ENCODE measurements around the gene HIBCH.
A peak's percentile ranks its signal among the peaks of the same experiment; 100 is the strongest.

The HIBCH gene

DNA sequence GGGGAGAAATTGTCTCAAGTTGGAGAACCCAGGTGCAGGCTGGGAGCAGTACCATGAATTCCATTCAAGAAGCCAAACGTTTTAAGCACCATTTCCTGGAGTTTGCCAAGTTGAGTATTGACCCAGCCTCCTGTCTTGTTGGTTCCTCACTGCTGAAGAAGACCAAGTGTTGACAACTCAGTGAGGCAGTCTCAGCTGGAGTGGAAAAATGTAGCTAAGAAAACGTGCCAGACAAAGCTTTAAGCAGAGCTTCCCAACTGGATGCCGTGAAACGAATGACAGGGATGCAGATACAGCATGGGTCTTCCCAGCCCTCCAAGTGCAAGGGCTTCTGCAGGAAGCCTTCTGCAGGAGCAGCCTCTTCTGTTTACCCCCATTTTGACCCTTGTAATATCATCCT lies 23.0 kb upstream of the HIBCH start:
- peaks cover 3% of the 10 kb centered on the region for H3K79me1 ChIP-seq (replicated peaks; ENCODE audit: low read length, poor library complexity, severe bottlenecking)
- H3K4me2 ChIP-seq (ENCODE audit: low read length, poor library complexity, severe bottlenecking): no peak overlapping the region
- H3K27me3 ChIP-seq (ENCODE audit: control insufficient read depth in 1 of 2, insufficient read depth in 1 of 2, low read length in 2 of 2): no peaks in the 10 kb centered on the region
- H2AK5ac ChIP-seq (ENCODE audit: low read length, severe bottlenecking): no peak overlapping the region
- H2AFZ ChIP-seq (ENCODE audit: low read depth, low read length): no peak overlapping the region
- H2BK12ac ChIP-seq (ENCODE audit: low read length in 2 of 2): peak overlapping the region; percentile 7 to 60
- H3K14ac ChIP-seq (ENCODE audit: low read length in 2 of 2): no peak overlapping the region
- H3K27ac ChIP-seq (ENCODE audit: low read length, poor library complexity, severe bottlenecking): no peak overlapping the region
- peaks cover 1% of the 10 kb centered on the region for H3K4me1 ChIP-seq (ENCODE audit: control insufficient read depth, insufficient read depth, low read depth, low read length)
- WGBS: 68% methylated on average over 4 of the region's 4 CpGs
- peak overlapping the region in 1 of 2 experiments; percentile 38 for H3K18ac ChIP-seq (ENCODE audit: low read depth in 1 of 2, low read length in 2 of 2)
- H2BK15ac ChIP-seq (ENCODE audit: low read depth, poor library complexity, severe bottlenecking): no peak overlapping the region
- no peak overlapping the region for H2BK5ac ChIP-seq (ENCODE audit: low read depth, low read length, poor library complexity, severe bottlenecking)
- H3K36me3 ChIP-seq (ENCODE audit: control insufficient read depth in 1 of 2, insufficient read depth in 2 of 2, low read depth in 1 of 2, low read length in 2 of 2): no peaks in the 10 kb centered on the region
- no peak for DNase-seq
- H3K9me3 ChIP-seq (ENCODE audit: control insufficient read depth, low read length): no peaks in the 10 kb centered on the region
- H3K9ac ChIP-seq (ENCODE audit: low read length): no peak overlapping the region
- no peak overlapping the region for H3K4me3 ChIP-seq (ENCODE audit: insufficient read depth in 1 of 2, low read depth in 1 of 2, low read length in 2 of 2)
- H2BK120ac ChIP-seq (ENCODE audit: low read depth, low read length): no peak overlapping the region
- peak overlapping the region; percentile 48 for H4K8ac ChIP-seq (ENCODE audit: low read length)
- H3K23ac ChIP-seq (ENCODE audit: low read length in 2 of 2): no peak overlapping the region
- no peak overlapping the region for H4K91ac ChIP-seq (ENCODE audit: low read length)
- no peak overlapping the region for H3K4ac ChIP-seq (ENCODE audit: low read depth in 1 of 2, low read length in 2 of 2)

DNA sequence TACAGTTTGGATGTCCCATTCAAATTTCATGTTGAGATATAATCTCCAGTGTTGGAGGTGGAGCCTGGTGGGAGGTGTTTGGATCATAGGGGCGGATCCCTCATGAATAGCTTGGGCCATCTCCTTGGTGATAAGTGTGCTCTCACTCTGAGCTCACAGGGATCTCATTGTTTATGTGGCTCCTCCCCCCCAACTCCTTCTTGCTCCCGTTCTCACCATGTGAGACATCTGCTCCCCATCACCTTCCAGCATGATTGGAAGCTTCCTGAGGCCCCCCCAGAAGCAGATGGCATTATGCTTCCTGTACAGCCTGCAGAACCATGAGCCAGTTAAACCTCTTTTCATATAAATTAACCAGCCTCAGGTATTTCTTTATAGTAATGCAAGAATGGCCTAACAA lies 20.7 kb upstream of the HIBCH start:
- H3K23ac ChIP-seq (ENCODE audit: low read length in 2 of 2): no peak overlapping the region
- no peak overlapping the region for H3K18ac ChIP-seq (ENCODE audit: low read depth in 1 of 2, low read length in 2 of 2)
- no peak overlapping the region for H2AFZ ChIP-seq (ENCODE audit: low read depth, low read length)
- H3K79me1 ChIP-seq (replicated peaks; ENCODE audit: low read length, poor library complexity, severe bottlenecking): no peaks in the 10 kb centered on the region
- H3K9me3 ChIP-seq (ENCODE audit: control insufficient read depth, low read length): no peaks in the 10 kb centered on the region
- no peak overlapping the region for H2AK5ac ChIP-seq (ENCODE audit: low read length, severe bottlenecking)
- H2BK15ac ChIP-seq (ENCODE audit: low read depth, poor library complexity, severe bottlenecking): no peak overlapping the region
- H3K27me3 ChIP-seq (ENCODE audit: control insufficient read depth in 1 of 2, insufficient read depth in 1 of 2, low read length in 2 of 2): no peaks in the 10 kb centered on the region
- H2BK12ac ChIP-seq (ENCODE audit: low read length in 2 of 2): peak overlapping the region in 1 of 2 experiments; percentile 33
- WGBS: 43% methylated on average over 2 of the region's 2 CpGs
- H4K91ac ChIP-seq (ENCODE audit: low read length): no peak overlapping the region
- no peak overlapping the region for H3K9ac ChIP-seq (ENCODE audit: low read length)
- no peaks in the 10 kb centered on the region for H3K36me3 ChIP-seq (ENCODE audit: control insufficient read depth in 1 of 2, insufficient read depth in 2 of 2, low read depth in 1 of 2, low read length in 2 of 2)
- peaks cover 1% of the 10 kb centered on the region for H3K4me1 ChIP-seq (ENCODE audit: control insufficient read depth, insufficient read depth, low read depth, low read length)
- H3K27ac ChIP-seq (ENCODE audit: low read length, poor library complexity, severe bottlenecking): no peak overlapping the region
- no peak overlapping the region for H2BK5ac ChIP-seq (ENCODE audit: low read depth, low read length, poor library complexity, severe bottlenecking)
- no peak overlapping the region for H3K4me2 ChIP-seq (ENCODE audit: low read length, poor library complexity, severe bottlenecking)
- no peak overlapping the region for H3K4ac ChIP-seq (ENCODE audit: low read depth in 1 of 2, low read length in 2 of 2)
- no peak overlapping the region for H4K8ac ChIP-seq (ENCODE audit: low read length)
- no peak overlapping the region for H3K14ac ChIP-seq (ENCODE audit: low read length in 2 of 2)
- no peak overlapping the region for H3K4me3 ChIP-seq (ENCODE audit: insufficient read depth in 1 of 2, low read depth in 1 of 2, low read length in 2 of 2)
- no peak overlapping the region for H2BK120ac ChIP-seq (ENCODE audit: low read depth, low read length)
- DNase-seq: peak; percentile 42

DNA sequence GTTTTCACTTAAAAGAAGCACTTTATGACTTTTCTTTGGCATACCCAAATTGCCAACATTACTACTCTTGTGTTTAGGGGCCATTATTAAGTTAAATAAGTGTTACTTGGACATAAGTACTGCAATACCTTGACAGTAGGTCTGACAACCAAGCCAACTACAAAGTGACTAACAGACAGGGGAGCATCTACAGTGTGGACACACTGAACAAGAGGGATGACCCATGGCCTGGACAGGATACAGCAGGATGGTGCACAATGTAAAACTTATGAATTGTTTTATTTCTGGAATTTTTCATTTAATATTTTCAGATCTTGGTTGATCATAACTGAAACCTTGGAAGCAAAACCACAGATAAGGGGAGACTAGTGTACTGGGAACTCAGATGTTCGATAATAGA lies 19.8 kb upstream of the HIBCH start:
- Histone ChIP-seq H2BK15ac (ENCODE audit: low read depth, poor library complexity, severe bottlenecking) (no peak overlapping the region), H2AK5ac (ENCODE audit: low read length, severe bottlenecking) (no peak overlapping the region)

DNA sequence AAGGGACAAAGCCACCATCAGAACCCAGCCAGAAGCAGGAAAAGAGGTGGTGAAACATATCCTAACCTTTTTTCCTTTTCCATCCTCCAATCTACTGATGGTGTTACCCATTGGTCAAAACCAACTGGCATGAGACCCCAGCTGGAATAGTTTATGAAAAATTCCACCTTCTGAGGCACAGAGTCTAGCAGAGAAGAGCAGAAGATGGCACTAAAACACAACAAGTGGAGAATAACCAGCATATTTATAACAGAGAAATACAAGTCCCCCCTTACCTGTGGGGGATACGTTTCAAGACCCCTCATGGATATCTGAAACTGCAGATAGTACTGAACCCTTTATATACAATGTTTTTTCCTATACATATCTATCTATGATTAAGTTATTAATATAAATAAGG lies 18.8 kb upstream of the HIBCH start:
- no peak overlapping the region for H3K23ac ChIP-seq (ENCODE audit: low read length in 2 of 2)
- no peak for DNase-seq
- H2BK5ac ChIP-seq (ENCODE audit: low read depth, low read length, poor library complexity, severe bottlenecking): no peak overlapping the region
- no peaks in the 10 kb centered on the region for H3K4me1 ChIP-seq (ENCODE audit: control insufficient read depth, insufficient read depth, low read depth, low read length)
- no peak overlapping the region for H3K4me3 ChIP-seq (ENCODE audit: insufficient read depth in 1 of 2, low read depth in 1 of 2, low read length in 2 of 2)
- H3K4ac ChIP-seq (ENCODE audit: low read depth in 1 of 2, low read length in 2 of 2): no peak overlapping the region
- H3K18ac ChIP-seq (ENCODE audit: low read depth in 1 of 2, low read length in 2 of 2): no peak overlapping the region
- no peak overlapping the region for H2AK5ac ChIP-seq (ENCODE audit: low read length, severe bottlenecking)
- no peak overlapping the region for H4K8ac ChIP-seq (ENCODE audit: low read length)
- H3K14ac ChIP-seq (ENCODE audit: low read length in 2 of 2): no peak overlapping the region
- H4K91ac ChIP-seq (ENCODE audit: low read length): no peak overlapping the region
- H3K27ac ChIP-seq (ENCODE audit: low read length, poor library complexity, severe bottlenecking): no peak overlapping the region
- H3K27me3 ChIP-seq (ENCODE audit: control insufficient read depth in 1 of 2, insufficient read depth in 1 of 2, low read length in 2 of 2): no peaks in the 10 kb centered on the region
- peak overlapping the region; percentile 13 for H2BK120ac ChIP-seq (ENCODE audit: low read depth, low read length)
- H3K36me3 ChIP-seq (ENCODE audit: control insufficient read depth in 1 of 2, insufficient read depth in 2 of 2, low read depth in 1 of 2, low read length in 2 of 2): no peaks in the 10 kb centered on the region
- H3K79me1 ChIP-seq (replicated peaks; ENCODE audit: low read length, poor library complexity, severe bottlenecking): no peaks in the 10 kb centered on the region
- no peak overlapping the region for H3K9ac ChIP-seq (ENCODE audit: low read length)
- H2BK12ac ChIP-seq (ENCODE audit: low read length in 2 of 2): no peak overlapping the region
- WGBS: no CpG with 5 or more reads among the region's 1 CpG
- no peaks in the 10 kb centered on the region for H3K9me3 ChIP-seq (ENCODE audit: control insufficient read depth, low read length)
- H2BK15ac ChIP-seq (ENCODE audit: low read depth, poor library complexity, severe bottlenecking): no peak overlapping the region
- no peak overlapping the region for H2AFZ ChIP-seq (ENCODE audit: low read depth, low read length)
- no peak overlapping the region for H3K4me2 ChIP-seq (ENCODE audit: low read length, poor library complexity, severe bottlenecking)

More for the DNA sequence above, 19.8 kb upstream of the HIBCH start:
- Histone ChIP-seq H3K18ac (ENCODE audit: low read depth in 1 of 2, low read length in 2 of 2) (no peak overlapping the region), H3K4me3 (ENCODE audit: insufficient read depth in 1 of 2, low read depth in 1 of 2, low read length in 2 of 2) (no peak overlapping the region), H3K4me1 (ENCODE audit: control insufficient read depth, insufficient read depth, low read depth, low read length) (peaks cover 1% of the 10 kb centered on the region), H2BK5ac (ENCODE audit: low read depth, low read length, poor library complexity, severe bottlenecking) (no peak overlapping the region), H3K79me1 (replicated peaks; ENCODE audit: low read length, poor library complexity, severe bottlenecking) (no peaks in the 10 kb centered on the region), H4K8ac (ENCODE audit: low read length) (no peak overlapping the region), H3K14ac (ENCODE audit: low read length in 2 of 2) (no peak overlapping the region), H3K27me3 (ENCODE audit: control insufficient read depth in 1 of 2, insufficient read depth in 1 of 2, low read length in 2 of 2) (no peaks in the 10 kb centered on the region), H2BK120ac (ENCODE audit: low read depth, low read length) (no peak overlapping the region), H3K23ac (ENCODE audit: low read length in 2 of 2) (no peak overlapping the region), H3K9ac (ENCODE audit: low read length) (no peak overlapping the region), H3K36me3 (ENCODE audit: control insufficient read depth in 1 of 2, insufficient read depth in 2 of 2, low read depth in 1 of 2, low read length in 2 of 2) (no peaks in the 10 kb centered on the region), H3K4me2 (ENCODE audit: low read length, poor library complexity, severe bottlenecking) (no peak overlapping the region), H3K4ac (ENCODE audit: low read depth in 1 of 2, low read length in 2 of 2) (no peak overlapping the region), H2AFZ (ENCODE audit: low read depth, low read length) (no peak overlapping the region), H3K27ac (ENCODE audit: low read length, poor library complexity, severe bottlenecking) (no peak overlapping the region), H3K9me3 (ENCODE audit: control insufficient read depth, low read length) (no peaks in the 10 kb centered on the region), H2BK12ac (ENCODE audit: low read length in 2 of 2) (no peak overlapping the region), H4K91ac (ENCODE audit: low read length) (no peak overlapping the region)
- DNase-seq: no peak
- no CpG with 5 or more reads among the region's 1 CpG for WGBS

Data from mesenchymal stem cell (in vitro differentiated cells and primary cell).